NCI-H345 (cell line): ENCODE results near the gene DOCK3.
"Not testable (repeated sequence)": the region's sequence is repeated elsewhere in the genome, so short reads cannot be mapped to it uniquely, and the experiment has no call there.

Source experiments
- DNase-seq: peaks from one replicate; lab custom pipeline; 2025; lab: John Stamatoyannopoulos, UW

The DOCK3 gene

GRCh38 chr3:50676031-50676705, 1.4 kb downstream of the DOCK3 start:
- no peak for DNase-seq

- DNase-seq = no peak
Observed at GRCh38 chr3:50687127-50687751, 12.5 kb downstream of the DOCK3 start.

DNA sequence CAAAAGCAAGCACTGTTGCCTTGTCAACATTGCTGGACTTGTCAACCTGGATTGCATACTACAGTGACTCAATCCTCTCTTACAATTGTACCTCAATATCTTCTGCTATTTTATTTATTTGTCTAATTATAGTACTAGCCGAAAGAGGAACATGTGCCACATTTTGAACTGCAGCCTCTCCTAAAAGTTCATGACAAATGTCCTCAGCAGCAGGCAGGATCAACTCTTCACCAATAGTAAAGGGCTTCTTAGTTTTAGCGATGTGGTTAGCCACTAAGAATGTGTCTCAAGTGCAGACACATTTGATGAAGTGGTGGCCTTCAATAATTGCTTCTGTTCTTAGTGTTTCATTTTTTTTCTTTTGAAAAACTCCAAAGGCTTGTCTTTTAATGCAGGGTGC, 13.2 kb downstream of the DOCK3 start:
- DNase-seq = no peak

DNA sequence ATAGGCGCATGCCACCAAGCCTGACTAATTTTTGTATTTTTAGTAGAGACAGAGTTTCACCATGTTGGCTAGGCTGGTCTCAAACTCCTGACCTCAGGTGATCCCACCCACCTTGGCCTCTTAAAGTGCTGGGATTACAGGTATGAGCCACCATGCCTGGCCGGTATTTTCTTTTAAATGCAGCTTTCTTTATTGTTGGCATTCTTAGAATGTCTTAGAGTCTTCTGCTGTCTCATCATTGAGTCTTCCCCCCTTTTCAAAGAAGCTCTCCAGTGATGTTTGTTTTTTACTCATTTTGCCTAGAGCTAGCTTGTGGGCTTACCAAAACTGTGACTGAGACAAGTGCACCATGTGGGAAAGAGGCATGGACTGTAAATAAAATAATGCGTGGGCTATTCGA, 13.9 kb downstream of the DOCK3 start:
- not testable (repeated sequence) for DNase-seq

GRCh38 chr3:50689558-50689957, 14.8 kb downstream of the DOCK3 start:
- DNase-seq = no peak

DNA sequence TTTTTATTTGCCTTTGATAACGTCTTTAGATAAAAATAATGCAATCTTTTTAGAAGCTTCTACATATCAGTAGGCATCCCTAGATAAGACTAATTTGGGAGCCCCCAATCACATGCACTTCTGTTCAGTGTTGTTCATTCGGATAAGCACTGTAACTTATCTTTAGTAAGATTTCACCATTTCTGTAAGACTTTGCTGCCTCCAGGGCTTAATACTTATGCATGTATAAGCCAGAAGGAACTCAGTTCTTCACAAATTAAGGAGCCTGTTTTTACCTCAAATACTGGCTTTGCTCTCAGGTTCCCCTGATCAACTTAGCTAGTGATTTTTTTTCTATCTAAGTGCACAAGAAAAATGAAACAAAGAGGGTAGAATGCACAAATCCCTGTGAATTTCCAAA, 20.3 kb downstream of the DOCK3 start:
- DNase-seq = no peak

DNA sequence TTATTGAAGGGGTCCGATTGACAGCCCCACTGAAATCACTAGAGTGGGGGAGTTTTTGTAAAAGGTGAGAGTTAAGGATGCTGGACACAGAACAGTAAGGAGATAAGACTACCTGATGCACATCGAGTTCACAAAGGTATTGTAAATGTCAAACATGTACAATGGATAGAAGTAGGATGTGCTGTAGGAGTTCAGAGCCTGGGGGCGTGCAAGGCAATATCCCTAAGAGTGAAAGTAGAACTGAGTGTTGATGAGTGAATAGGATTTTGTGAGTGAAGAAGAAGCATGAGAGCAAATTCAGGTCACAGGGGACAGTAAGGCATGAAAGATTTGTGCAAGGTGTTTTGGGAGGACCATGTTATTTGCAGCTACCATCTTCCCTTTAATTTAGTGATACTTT, 21.5 kb downstream of the DOCK3 start:
- no peak for DNase-seq

DNA sequence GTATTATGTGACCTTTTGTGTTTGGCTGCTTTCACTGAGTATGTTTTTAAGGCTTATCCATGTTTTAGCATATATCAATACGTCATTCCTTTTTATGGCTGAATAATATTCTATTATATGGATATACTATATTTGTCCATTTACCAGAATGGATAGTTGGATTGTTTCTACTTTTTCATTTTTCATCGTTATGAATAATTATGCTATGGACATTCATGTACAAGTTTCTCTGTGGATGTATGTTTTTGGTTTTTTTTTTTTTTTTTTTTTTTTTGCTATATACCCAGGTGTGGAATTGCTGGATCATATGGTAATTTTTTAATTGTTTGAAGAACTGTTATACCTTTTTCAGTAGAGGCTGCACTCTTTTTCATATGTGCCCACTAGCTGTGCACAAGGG, 23.5 kb downstream of the DOCK3 start:
- no peak for DNase-seq

DNA sequence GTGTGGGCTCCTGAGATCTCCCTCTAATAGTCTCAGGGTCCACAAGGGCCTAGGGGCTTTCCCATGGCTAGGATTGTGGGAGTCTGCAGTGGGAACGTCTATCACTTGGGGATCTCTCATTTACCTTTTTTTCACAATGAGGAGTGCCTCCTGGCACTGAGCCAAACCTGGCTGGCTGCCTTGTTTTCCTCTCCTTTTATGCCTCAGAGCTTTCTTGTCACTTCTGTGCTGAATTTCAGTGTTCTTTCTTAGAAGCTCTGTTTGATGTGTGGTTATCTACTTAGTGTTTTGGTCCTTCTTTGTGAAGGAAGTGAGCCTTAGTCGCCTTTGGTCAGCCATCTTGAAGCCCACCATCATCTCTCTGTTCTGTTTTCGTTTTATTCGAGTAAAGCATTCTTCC, 33.9 kb downstream of the DOCK3 start:
- peak; percentile 30 for DNase-seq

DNA sequence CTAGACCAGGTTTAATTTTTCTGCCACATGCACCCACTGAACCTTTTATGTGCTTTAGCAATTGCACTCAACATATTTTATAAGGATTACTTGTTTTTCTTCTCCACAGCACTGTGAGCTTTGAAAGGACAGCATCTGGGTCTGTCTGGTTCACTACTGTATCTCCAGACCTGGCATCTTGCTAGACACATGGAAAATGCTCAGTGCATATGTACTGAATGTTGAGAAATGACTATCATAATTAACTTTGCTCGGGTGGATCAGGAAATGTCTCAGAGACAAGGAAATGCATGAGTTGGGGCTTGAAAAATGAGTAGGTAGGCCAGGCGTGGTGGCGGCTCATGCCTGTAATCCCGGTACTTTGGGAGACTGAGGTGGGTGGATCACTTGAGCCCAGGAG, 40.2 kb downstream of the DOCK3 start:
- no peak for DNase-seq

GRCh38 chr3:50724831-50725230, 50.1 kb downstream of the DOCK3 start:
- no peak for DNase-seq

GRCh38 chr3:50734985-50735384, 60.3 kb downstream of the DOCK3 start:
- DNase-seq = no peak

- DNase-seq = no peak
Observed at GRCh38 chr3:50737193-50737905, 62.6 kb downstream of the DOCK3 start.

GRCh38 chr3:50737906-50738598, 63.3 kb downstream of the DOCK3 start:
- DNase-seq = no peak

- no peak for DNase-seq
Observed at GRCh38 chr3:50743643-50744042, 68.9 kb downstream of the DOCK3 start.

DNA sequence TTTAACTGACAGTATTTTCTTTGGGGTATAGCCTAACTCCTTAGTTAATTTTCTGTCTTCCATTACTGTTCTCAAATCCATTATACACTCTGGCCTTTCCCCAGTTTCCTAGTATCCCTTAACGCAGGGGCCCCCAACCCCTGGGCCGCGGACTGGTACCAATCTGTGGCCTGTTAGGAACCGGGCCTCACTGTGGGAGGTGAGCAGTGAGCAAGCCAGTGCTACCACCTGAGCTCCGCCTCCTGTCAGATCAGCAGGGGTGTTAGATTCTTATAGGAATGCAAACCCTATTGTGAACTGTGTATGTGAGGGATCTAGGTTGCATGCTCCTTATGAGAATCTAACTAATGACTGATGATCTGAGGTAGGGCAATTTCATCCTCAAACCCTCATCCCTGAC, 75.1 kb downstream of the DOCK3 start:
- no peak for DNase-seq

DNA sequence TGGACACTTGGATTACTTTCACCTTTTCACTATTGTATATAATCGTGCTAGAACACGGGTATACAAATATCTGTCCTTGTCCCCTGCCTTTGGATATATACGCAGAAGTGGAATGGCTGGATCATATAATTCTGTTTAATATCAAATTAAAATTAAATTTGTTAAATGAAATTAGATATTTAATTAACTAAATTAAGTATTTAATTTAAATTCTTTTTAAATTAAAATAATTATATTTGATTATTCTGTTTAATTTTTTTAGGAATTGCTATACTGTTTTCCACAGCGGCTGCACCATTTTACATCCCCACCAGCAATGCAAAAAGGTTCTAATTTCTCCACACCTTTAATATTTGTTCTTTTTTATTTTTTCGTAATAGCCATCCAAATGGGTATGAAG, 84.3 kb downstream of the DOCK3 start:
- no peak for DNase-seq

DNA sequence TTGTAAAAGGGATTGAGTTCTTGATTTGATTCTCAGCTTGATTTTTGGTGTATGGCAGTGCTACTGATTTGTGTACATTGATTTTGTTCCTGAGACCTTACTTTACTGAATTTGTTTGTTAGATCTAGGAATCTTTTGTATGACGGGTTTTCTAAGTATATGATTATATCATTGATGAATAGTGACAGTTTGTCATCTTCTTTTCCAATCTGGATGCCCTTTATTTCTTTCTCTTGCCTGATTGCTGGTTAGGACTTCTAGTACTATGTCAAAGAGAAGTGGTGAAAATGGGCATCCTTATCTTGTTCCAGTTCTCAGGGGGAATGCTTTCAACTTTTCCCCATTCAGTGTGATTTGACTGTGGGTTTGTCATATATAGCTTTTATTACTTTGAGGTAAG, 103.0 kb downstream of the DOCK3 start:
- DNase-seq = no peak

DNA sequence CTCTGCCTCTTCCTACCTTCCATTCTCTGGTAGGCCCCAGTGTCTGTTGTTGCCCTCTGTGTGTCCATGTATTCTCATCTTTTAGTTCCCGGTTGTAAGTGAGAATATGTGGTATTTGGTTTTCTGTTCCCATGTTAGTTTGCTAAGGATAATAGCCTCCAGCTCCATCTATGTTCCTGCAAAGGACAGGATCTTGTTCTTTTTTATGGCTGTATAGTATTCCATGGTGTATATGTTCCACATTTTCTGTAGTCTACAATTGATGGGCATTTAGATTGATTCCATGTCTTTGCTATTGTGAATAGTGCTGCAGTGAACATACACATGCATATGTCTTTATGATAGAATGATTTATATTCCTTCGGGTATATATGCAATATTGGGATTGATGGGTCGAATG, 107.0 kb downstream of the DOCK3 start:
- not testable (repeated sequence) for DNase-seq

DNA sequence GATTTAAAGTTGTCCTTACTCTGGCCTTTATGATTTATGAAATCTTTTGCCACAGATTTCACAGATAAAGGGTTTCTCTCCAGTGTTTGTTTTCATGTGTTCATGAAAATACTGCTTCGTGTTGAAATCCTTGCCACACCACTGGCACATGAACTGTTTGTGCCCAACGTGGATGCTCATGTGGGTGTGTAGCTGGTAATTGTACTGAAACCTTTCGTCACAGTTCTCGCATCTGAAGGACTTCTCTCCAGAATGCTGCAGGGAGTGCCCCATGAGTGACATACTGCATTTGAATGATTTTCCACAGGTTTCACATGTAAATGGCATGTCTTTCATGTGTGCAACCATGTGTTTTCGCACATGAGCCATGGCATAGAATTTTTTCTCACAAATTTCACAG, 111.9 kb downstream of the DOCK3 start:
- DNase-seq = no peak

DNA sequence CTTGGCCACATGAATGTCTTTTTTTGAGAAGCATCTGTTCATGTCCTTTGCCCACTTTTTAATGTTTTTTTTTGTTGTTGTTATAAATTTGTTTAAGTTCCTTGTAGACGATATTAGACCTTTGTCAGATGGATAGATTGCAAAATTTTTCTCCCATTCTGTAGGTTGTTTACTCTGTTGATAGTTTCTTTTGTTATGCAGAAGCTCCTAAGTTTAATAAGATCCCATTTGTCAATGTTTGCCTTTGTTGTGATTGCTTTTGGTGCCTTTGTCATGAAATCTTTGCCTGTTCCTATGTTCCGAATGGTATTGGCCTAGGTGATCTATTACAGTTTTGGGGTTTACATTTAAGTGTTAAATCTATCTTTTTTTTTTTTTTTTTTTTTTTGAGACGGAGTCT, 116.2 kb downstream of the DOCK3 start:
- not testable (repeated sequence) for DNase-seq

DNA sequence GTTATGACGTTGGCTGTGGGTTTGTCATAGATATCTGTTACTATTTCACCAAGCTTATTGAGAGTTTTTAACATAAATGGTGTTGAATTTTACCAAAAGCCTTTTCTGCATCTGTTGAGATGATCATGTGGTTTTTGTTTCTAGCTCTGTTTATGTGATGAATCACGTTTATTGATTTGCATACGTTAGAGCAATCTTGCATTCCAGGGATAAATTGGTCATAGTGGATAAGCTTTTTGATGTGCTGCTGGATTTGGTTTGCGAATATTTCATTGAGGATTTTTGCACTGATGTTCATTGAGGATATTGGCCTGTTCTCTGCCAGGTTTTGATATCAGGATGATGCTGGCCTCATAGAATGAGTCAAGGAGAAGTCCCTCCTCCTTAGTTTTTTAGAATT, 117.8 kb downstream of the DOCK3 start:
- DNase-seq = no peak

DNA sequence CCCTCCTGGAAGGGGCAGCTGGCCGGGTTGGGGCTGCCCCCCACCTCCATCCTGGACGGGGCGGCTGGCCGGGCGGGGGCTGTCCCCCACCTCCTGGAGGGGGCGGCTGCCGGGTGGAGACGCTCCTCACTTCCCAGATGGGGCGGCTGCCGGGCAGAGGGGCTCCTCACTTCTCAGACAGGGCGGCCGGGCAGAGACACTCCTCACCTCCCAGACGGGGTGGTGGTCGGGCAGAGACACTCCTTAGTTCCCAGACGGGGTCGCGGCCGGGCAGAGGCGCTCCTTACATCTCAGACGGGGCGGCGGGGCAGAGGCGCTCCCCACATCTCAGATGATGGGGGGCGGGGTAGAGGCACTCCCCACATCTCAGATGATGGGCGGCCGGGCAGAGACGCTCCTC, 129.1 kb downstream of the DOCK3 start:
- not testable (repeated sequence) for DNase-seq
